GM21619 (cell line): Measurements from ENCODE around the gene NAA10.

Source experiments
- ATAC-seq: cut with Tn5 transposase; IDR thresholded peaks from one replicate; pipeline ENCODE4 v1.9.1; 2021; ENCODE audit not compliant: unreplicated experiment

NAA10 gene

GRCh38 chrX:153930011-153930910 lies 4.6 kb downstream of the NAA10 start:
- ATAC-seq = no peak

DNA sequence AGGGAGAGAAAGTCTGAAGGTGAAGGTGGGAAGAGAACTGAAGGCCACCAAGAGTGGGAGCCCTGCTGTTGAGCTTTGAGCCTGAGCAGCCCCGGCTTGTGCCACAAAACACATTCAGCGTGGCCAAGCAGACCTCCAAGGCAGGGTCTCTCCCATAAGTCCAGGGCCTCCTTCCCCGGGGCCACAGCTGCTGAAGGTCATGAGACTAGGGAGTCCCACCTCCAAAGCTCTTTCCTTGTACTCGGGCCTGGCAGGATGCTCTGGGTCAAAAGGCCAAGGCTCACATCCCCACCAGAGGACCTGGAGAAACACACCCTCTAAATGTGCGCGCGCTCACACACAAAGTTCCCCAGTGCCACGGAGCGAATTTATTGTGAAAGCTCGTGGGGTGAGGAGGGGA lies 5.3 kb downstream of the NAA10 start:
- no peak for ATAC-seq

DNA sequence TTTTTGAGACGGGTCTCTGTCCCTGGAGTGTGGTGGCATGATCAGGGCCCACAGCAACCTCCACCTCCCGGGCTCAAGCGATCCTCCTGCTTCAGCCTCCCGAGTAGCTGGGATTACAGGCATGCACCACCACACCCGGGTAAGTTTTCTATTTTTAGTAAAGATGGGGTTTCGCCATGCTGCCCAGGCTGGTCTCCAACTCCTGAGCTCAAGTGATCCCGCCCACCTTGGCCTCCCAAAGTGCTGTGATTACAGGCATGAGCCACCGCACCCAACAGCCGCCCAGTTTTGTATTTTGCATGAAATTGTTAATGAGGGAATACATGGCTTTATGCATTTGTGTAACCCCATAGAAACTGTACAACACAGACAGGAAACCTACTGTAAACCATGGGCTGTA lies 6.0 kb downstream of the NAA10 start:
- ATAC-seq = no peak

- ATAC-seq = peak; percentile 64
Observed at GRCh38 chrX:153927922-153928760, 6.7 kb downstream of the NAA10 start.

DNA sequence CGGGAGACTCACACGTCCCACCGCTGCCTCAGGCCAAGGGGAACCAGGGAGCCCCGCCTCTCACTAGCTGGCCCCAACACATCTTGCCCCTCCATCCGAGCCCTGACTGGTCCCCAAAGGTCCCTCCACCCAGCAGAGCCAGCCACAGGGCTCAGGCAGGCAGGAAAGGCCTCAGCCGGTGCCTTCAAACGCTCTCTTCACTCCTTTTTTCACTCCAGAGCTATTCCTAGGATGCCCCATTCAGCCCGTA lies 7.2 kb downstream of the NAA10 start:
- ATAC-seq = no peak

DNA sequence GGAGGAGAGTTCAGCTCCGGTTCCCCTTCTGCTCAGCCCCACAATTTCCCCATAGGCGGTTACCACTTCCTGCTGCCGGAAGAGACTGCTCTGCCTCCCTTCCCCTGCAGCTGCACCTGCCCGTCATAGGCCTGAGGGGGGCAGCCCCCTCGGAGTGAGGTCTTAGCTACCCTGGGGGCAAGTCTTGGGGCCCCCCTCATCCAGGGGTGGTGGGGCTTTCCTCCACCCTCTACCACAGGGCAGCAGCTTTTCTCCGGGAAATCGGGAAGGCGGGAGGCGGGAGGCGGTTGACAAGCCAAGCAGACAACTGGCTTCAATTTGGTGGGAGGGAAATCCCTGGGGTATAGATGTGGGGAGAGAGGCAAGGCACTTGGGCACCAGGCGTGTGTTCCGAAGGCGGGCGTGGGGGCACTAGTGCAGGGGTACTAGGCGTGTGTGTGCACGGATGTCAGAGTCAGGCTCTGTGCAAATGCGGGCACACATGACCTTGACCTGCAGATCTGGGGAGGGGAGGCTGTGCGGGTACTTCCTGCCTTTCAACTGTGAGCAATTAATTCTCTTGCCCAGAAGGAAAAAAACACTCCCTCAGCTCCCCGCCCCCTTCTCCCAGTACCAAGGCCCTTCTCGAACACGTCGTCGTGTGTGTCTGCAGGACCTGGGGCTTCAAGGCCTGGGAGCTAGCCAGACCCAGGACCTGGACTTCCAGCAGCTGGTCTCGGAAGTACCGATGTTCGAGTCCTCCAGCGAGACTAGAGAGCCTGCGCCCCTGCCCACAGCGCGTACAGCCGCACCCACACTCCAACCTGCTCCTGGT lies 7.8 kb downstream of the NAA10 start:
- peak; percentile 38 for ATAC-seq

DNA sequence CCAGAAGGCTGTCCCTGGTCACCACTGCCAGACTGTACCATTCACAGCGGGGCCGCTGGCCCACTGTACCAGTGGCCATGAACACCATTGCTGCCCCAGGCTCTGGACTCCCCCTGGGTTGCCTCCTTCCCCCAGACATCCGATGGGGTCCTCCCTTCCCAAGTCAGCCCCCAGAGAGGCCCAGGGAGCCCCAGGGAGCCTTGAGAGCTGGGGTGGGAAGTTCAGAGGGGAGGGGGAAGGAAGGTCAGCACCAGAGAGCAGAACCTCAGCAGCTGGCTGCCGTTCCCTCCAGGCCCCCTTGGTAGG lies 8.3 kb downstream of the NAA10 start:
- no peak for ATAC-seq

GRCh38 chrX:153925739-153926551 lies 8.9 kb downstream of the NAA10 start, which contains the start of gene ARHGAP4:
TSS of gene ARHGAP4 (minus strand) at chrX:153926264. CDS start at chrX:153926202, 62 bp downstream.
- ATAC-seq = no peak

- ATAC-seq = no peak
Observed at GRCh38 chrX:153925387-153925738, 9.5 kb downstream of the NAA10 start.

- ATAC-seq = no peak
Observed at GRCh38 chrX:153924149-153924861, 10.5 kb downstream of the NAA10 start.

- no peak for ATAC-seq
Observed at GRCh38 chrX:153922932-153923857, 11.6 kb downstream of the NAA10 start.

DNA sequence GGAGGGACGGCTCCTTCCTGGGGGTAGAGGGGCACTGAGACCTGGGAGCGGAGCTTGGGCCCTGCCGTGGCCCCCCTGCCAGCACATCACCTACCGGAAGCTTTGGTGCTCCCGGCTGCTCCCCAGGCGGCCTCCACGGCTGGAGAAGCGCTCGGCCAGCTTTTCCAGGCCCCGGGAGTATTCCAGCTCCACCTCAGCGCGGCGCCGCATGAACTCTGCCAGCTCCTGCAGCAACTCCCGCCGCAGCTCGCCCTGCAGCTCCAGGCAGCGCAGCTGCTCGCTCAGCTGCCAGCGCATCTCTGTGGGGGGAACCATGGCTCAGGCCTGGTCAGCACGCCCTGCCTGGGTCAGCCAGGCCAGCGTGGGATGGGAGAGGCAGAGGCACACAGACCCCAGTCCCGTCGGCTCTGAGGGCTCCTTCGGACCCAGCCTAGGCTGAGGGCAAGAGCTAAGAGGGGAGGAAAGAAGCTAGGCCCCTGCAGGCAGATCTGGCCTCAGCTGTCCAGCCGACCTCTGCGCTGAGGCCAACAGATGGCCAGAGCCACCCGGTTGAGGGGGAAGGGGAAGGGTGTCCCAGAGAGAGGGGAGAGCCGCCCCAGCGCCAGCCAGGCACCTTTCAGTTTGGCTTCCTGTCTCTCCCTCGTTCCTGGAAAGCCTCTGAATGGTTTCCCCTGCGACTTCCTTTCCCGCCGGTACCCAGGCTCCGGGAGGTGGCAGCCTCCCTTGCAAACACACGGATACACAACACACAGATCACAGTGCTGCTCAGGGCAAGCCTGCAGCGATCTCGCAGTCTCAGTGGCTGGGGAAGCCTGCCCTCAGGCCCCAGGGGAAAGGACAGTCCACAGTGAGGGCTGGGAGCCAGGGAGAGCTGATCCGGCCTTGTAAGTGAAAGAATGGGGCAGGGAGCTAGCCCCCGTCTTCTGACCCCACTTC lies 13.1 kb downstream of the NAA10 start:
- no peak for ATAC-seq

GRCh38 chrX:153921070-153921469 lies 13.8 kb downstream of the NAA10 start:
- ATAC-seq = no peak

GRCh38 chrX:153920546-153920945 lies 14.3 kb downstream of the NAA10 start:
- no peak for ATAC-seq

- ATAC-seq = no peak
Observed at GRCh38 chrX:153919281-153919680, 15.6 kb downstream of the NAA10 start.

DNA sequence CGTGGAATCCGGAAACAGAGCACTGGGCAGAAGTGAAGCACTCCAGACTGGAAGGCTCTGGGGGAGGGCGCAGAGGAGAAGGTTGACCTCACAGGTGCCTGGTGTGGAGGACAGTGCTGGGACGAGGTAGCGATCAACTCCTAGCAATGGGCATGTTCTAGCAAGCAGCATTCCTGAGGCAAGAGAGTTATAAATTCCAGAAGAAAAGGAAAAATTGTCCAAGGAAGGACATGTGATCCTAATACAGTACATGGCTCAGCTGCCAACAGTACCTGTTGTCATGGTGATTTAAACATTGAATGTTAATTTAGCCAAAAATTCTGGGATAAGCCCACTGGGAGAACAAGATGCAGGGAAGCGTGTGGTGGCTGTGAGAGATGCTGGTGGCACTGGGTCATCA lies 17.0 kb downstream of the NAA10 start:
- no peak for ATAC-seq

- no peak for ATAC-seq
Observed at GRCh38 chrX:153913701-153914100, 21.1 kb downstream of the NAA10 start.

GRCh38 chrX:153913211-153913610 lies 21.6 kb downstream of the NAA10 start:
- no peak for ATAC-seq
